PC-9 (cell line): ENCODE measurements around the gene CARMIL1. TPM values are rescaled to one million over a fixed set of nuclear protein-coding genes. Genes with fewer than 3 reads are reported as not detected.

Experiments used
- BruUV-seq: library from RNA; stranded (reverse); fragments of 400-500 nt; replicated peaks from 2 replicates; lab custom pipeline; 2021; lab: Mats Ljungman, UMichigan
- CTCF ChIA-PET: fragments of 300-600 bp; sonication (Branson Sonifier 250); formaldehyde crosslinking; loops from one replicate; lab custom pipeline; 2022; ENCODE audit warnings: antibody characterized with exemption; lab: Charles Lee
- POLR2A ChIA-PET: fragments of 300-600 bp; sonication (Branson Sonifier 250); formaldehyde crosslinking; loops from one replicate; lab custom pipeline; 2022; ENCODE audit warnings: antibody characterized with exemption; ENCODE audit not compliant: unreplicated experiment; lab: Charles Lee
- DNase-seq, 2 experiments: peaks; one replicate each; pipeline versions ENCODE4 v3.0.0 to v3.0.0-alpha.2; 2015 to 2022; ENCODE audit warnings: mixed read lengths in 1 of 2
- H2AFZ ChIP-seq: fragments of 200-600 bp; sonication (generic); 2 replicates; pipeline ENCODE4 v1.8.1; 2017; ENCODE audit warnings: antibody characterized with exemption
- H3F3A ChIP-seq: fragments of 200-600 bp; sonication (generic); 2 replicates; pipeline ENCODE4 v1.8.1; 2017; ENCODE audit warnings: antibody characterized with exemption, mild to moderate bottlenecking, low read depth; ENCODE audit not compliant: insufficient read depth
- H3K27ac ChIP-seq: fragments of 200-600 bp; sonication (generic); 2 replicates; pipeline ENCODE4 v1.6.1; 2016; ENCODE audit warnings: mixed run types
- H3K27me3 ChIP-seq: fragments of 200-600 bp; sonication (generic); 2 replicates; pipeline ENCODE4 v1.6.1; 2016; ENCODE audit warnings: low read depth, mixed run types; ENCODE audit not compliant: insufficient read depth
- H3K36me3 ChIP-seq: fragments of 200-600 bp; sonication (generic); 2 replicates; pipeline ENCODE4 v1.6.1; 2016; ENCODE audit warnings: low read depth, mixed run types
- H3K4me1 ChIP-seq: fragments of 200-600 bp; sonication (generic); replicated peaks from 2 replicates; pipeline ENCODE4 v1.6.1; 2016; ENCODE audit warnings: mixed run types; ENCODE audit not compliant: insufficient read depth
- H3K4me2 ChIP-seq: fragments of 200-600 bp; sonication (generic); 2 replicates; pipeline ENCODE4 v1.6.1; 2017; ENCODE audit warnings: mixed run types
- H3K4me3 ChIP-seq: fragments of 200-600 bp; sonication (generic); 2 replicates; pipeline ENCODE4 v1.6.1; 2016; ENCODE audit warnings: mixed run types
- H3K79me2 ChIP-seq: fragments of 200-600 bp; sonication (generic); 2 replicates; pipeline ENCODE4 v1.6.1; 2017; ENCODE audit warnings: low read depth, mixed run types
- H3K9me2 ChIP-seq: fragments of 200-600 bp; sonication (generic); 2 replicates; pipeline ENCODE4 v1.8.1; 2017; ENCODE audit warnings: mild to moderate bottlenecking; ENCODE audit not compliant: insufficient read depth
- H3K9me3 ChIP-seq: fragments of 200-600 bp; sonication (generic); 2 replicates; pipeline ENCODE4 v1.8.1; 2016; ENCODE audit warnings: low read depth; ENCODE audit not compliant: insufficient read depth
- H4K20me1 ChIP-seq: fragments of 200-600 bp; sonication (generic); 2 replicates; pipeline ENCODE4 v1.8.1; 2017; ENCODE audit not compliant: insufficient read depth
- EZH2 ChIP-seq: fragments of 200-600 bp; sonication (generic); IDR thresholded peaks from 2 replicates; pipeline ENCODE4 v1.8.0; 2017; ENCODE audit warnings: antibody characterized with exemption, low read depth
- intact Hi-C: fragments of 100-400 bp; cut with micrococcal nuclease; formaldehyde crosslinking; loops from one replicate; pipeline ENCODE4 v1.10.0; 2022; ENCODE audit not compliant: unreplicated experiment
- total RNA-seq: library from RNA; stranded (reverse); gene quantifications from 2 replicates; pipeline ENCODE4 v1.2.3, GENCODE V29; 2021
- TF ChIP-seq, protein P1 (sequence below): fragments of 200-600 bp; sonication (generic); conservative IDR thresholded peaks from 2 replicates; pipeline ENCODE4 v1.6.1; 2017; ENCODE audit warnings: mixed run types, antibody characterized with exemption, mild to moderate bottlenecking, moderate library complexity

CARMIL1 gene
- total RNA-seq, 1 experiment from 2014 or later, result 33.1 TPM

- no peaks in the 10 kb centered on the region for H3K9me3 ChIP-seq
- H2AFZ ChIP-seq, result no peak overlapping the region
- H3K79me2 ChIP-seq, result no peaks in the 10 kb centered on the region
- no peaks in the 10 kb centered on the region for H3K27me3 ChIP-seq
- H3K36me3 ChIP-seq, result no peaks in the 10 kb centered on the region
- no peaks in the 10 kb centered on the region; the same call in 1 of the 2 replicates for H3K9me2 ChIP-seq
- POLR2A ChIA-PET, result no interaction called here
- H3K4me1 ChIP-seq, result no peaks in the 10 kb centered on the region
- H3K27ac ChIP-seq, result no peak overlapping the region
- H3K4me2 ChIP-seq, result no peak overlapping the region
- BruUV-seq, result no TSS peak
- no peaks in the 10 kb centered on the region for H4K20me1 ChIP-seq
- CTCF ChIA-PET, result no interaction called here
- H3F3A ChIP-seq, result no peaks in the 10 kb centered on the region; the same call in 1 of the 2 replicates
- intact Hi-C loops, result no loop called here
- TF ChIP-seq, protein P1, sequence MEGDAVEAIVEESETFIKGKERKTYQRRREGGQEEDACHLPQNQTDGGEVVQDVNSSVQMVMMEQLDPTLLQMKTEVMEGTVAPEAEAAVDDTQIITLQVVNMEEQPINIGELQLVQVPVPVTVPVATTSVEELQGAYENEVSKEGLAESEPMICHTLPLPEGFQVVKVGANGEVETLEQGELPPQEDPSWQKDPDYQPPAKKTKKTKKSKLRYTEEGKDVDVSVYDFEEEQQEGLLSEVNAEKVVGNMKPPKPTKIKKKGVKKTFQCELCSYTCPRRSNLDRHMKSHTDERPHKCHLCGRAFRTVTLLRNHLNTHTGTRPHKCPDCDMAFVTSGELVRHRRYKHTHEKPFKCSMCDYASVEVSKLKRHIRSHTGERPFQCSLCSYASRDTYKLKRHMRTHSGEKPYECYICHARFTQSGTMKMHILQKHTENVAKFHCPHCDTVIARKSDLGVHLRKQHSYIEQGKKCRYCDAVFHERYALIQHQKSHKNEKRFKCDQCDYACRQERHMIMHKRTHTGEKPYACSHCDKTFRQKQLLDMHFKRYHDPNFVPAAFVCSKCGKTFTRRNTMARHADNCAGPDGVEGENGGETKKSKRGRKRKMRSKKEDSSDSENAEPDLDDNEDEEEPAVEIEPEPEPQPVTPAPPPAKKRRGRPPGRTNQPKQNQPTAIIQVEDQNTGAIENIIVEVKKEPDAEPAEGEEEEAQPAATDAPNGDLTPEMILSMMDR, result no peak
- TF ChIP-seq EZH2, result no peak
- H3K4me3 ChIP-seq, result no peak overlapping the region
- DNase-seq, result no peak
Observed at GRCh38 chr6:25472906-25473305, 193.7 kb downstream of the CARMIL1 start.

DNA sequence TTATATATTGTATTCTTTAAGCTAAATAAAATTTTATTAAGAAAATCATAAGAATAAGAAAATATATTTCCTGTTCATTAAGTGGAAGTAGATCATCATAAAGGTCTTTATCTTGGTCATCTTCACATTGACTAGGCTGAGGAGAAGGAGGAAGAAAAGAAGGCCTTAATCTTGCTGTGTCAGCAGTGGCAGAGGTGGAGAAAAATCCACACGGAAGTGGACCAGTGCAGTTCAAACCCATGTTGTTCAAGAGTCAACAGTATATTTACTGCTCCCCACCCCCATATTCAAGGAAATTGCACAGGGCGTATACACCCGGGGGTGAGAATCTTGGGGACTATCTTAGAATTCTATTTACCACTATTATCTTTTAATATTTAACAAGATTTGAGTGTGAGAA is 194.3 kb downstream of the CARMIL1 start:
- Histone ChIP-seq H3F3A (no peaks in the 10 kb centered on the region; the same call in 1 of the 2 replicates), H3K27me3 (no peaks in the 10 kb centered on the region), H2AFZ (no peak overlapping the region), H3K4me1 (no peaks in the 10 kb centered on the region), H3K9me3 (no peaks in the 10 kb centered on the region), H3K9me2 (no peaks in the 10 kb centered on the region; the same call in 1 of the 2 replicates), H4K20me1 (no peaks in the 10 kb centered on the region), H3K4me2 (no peak overlapping the region), H3K36me3 (no peaks in the 10 kb centered on the region), H3K4me3 (no peak overlapping the region), H3K27ac (no peak overlapping the region), H3K79me2 (no peaks in the 10 kb centered on the region)
- intact Hi-C loops, result no loop called here
- ChIA-PET CTCF (interaction anchor here (1.1 kb wide), 1 partner anchor 194 kb away, joined by 13 read pairs; the partner anchor contains the start of gene CARMIL1), POLR2A (no interaction called here)
- TF ChIP-seq EZH2, result no peak
- TF ChIP-seq, protein P1, result no peak
- DNase-seq, result no peak
- BruUV-seq, result no TSS peak

DNA sequence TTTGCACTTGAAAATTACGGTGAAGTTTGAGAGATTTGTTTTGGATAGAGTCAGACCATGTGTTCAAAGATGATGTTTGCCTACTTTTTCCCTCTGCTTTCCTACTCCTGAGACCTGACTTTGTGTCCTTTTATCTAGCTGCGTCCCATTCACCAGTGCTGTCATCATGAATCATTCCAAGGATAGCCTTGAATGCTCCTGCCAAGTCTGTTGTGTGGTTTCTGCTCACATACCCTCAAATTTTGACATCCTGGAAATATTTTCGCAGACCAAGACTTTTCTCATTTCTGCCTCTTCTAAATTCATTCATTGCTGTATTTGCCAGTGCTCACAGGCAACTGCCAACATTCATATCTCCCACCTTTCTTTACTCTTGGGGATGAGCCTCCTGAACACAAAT is 197.0 kb downstream of the CARMIL1 start:
- H3K27me3 ChIP-seq, result no peaks in the 10 kb centered on the region
- H4K20me1 ChIP-seq, result no peaks in the 10 kb centered on the region
- no TSS peak for BruUV-seq
- TF ChIP-seq, protein P1, result no peak
- TF ChIP-seq EZH2, result no peak
- no peak overlapping the region for H2AFZ ChIP-seq
- no peak overlapping the region for H3K27ac ChIP-seq
- H3K4me1 ChIP-seq, result no peaks in the 10 kb centered on the region
- H3K9me2 ChIP-seq, result no peaks in the 10 kb centered on the region; the same call in 1 of the 2 replicates
- no peaks in the 10 kb centered on the region for H3K79me2 ChIP-seq
- no peak for DNase-seq
- no peak overlapping the region for H3K4me2 ChIP-seq
- 0 out of 2 replicates have a peak, but pooled peaks cover 4% of the 10 kb centered on the region for H3K36me3 ChIP-seq
- no peaks in the 10 kb centered on the region; the same call in 1 of the 2 replicates for H3F3A ChIP-seq
- H3K4me3 ChIP-seq, result no peak overlapping the region
- POLR2A ChIA-PET, result no interaction called here
- intact Hi-C loops, result no loop called here
- no peaks in the 10 kb centered on the region for H3K9me3 ChIP-seq
- CTCF ChIA-PET, result no interaction called here
